ENCODE data around the gene PRDM16.
"Not testable (repeated sequence)": the region's sequence is repeated elsewhere in the genome, so short reads cannot be mapped to it uniquely, and the experiment has no call there.

PRDM16 gene

DNA sequence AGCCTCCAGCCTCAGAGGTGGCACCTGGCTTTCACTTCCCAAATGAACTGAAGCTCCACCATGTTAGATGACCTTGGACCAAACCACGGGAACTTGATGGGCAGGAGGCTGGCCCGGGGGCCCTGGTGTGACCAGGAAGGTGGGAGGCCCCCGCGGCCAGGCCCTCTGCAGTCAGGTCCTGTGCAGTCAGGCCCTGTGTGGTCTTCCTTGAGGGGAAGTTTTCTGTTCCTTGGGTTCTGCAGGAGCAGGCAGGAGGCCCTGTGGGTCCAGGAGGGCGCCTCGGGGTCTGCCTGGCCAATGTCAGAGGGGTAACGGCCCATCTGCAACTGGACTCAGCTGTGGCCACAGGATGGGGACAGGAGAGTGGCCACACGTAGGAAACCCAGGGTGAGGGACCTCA is 13.0 kb downstream of the PRDM16 start:
- no peak for DNase-seq (ENCODE audit: low spot score)

- DNase-seq (ENCODE audit: low spot score): no peak
These were observed 13.8 kb downstream of the PRDM16 start for GRCh38 chr1:3082571-3083516.

GRCh38 chr1:3084154-3084553 is 15.2 kb downstream of the PRDM16 start:
- DNase-seq (ENCODE audit: low spot score): no peak

GRCh38 chr1:3084726-3085125 is 15.7 kb downstream of the PRDM16 start:
- no peak for DNase-seq (ENCODE audit: low spot score)

DNA sequence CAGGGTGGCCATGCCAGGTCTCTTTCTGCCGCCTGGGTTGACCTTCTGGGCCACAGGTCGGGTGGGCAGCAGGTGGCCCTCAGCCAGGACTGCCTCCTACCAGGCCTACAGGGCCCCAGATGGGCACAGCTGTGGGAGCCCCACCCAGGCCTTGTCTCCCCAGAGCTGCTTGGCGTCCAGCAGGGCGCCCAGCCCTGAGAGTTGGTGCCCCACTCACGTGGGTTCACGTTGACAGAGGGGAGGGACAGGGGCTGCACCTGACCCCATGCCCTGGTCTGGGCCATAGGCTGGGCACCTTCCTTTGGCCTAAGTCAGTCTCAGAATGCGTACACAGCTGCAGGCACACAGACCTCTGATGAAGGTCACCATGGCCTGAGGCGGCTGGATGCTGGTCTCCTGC is 16.7 kb downstream of the PRDM16 start:
- DNase-seq (ENCODE audit: low spot score): no peak

GRCh38 chr1:3086272-3086974 is 17.4 kb downstream of the PRDM16 start:
- DNase-seq (ENCODE audit: low spot score): no peak

- no peak for DNase-seq (ENCODE audit: low spot score)
These were observed 18.0 kb downstream of the PRDM16 start for GRCh38 chr1:3087049-3087448.

GRCh38 chr1:3087946-3088668 is 19.1 kb downstream of the PRDM16 start:
- not testable (repeated sequence) for DNase-seq (ENCODE audit: low spot score)

DNA sequence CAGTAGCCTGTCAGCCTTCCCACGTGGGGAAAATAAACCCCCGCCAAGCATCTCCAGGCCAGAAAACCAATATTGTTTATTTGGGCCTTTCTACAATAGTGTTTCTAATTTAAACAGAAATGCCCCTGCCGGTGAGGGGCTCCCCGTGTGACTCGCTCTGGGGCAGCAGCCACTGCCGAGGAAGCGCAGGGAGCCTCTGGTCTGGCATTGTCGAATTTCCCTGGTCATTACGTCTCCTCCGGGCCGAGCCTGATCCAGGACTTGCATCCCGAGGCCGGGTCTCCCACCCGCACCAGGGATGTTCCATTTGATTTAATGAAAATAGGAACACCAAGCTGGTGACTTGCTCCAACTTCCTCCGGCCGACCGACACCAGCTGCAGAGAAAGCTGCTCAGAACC is 20.5 kb downstream of the PRDM16 start:
- DNase-seq (ENCODE audit: low spot score): no peak

DNA sequence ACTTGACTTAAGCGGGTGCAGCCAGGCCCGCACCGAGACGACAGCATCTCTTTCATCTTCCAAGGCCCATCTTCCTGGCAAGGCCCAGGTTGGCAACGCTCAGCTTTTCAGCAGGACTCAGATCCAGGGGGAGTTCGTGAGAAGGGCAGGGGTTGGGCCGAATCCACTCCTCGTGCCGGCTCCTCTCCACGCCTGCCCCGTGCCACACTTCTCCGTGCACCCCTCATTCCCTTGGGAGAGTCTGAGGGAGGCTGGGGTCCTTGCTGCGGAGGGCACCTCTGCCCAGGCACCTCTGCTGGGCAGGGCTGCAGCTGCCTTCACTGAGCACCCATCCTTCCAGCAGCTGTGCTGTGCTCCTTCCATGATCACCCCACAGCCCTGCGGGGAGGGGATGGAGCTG is 22.3 kb downstream of the PRDM16 start:
- no peak for DNase-seq (ENCODE audit: low spot score)

GRCh38 chr1:3092530-3092929 is 23.5 kb downstream of the PRDM16 start:
- no peak for DNase-seq (ENCODE audit: low spot score)

DNA sequence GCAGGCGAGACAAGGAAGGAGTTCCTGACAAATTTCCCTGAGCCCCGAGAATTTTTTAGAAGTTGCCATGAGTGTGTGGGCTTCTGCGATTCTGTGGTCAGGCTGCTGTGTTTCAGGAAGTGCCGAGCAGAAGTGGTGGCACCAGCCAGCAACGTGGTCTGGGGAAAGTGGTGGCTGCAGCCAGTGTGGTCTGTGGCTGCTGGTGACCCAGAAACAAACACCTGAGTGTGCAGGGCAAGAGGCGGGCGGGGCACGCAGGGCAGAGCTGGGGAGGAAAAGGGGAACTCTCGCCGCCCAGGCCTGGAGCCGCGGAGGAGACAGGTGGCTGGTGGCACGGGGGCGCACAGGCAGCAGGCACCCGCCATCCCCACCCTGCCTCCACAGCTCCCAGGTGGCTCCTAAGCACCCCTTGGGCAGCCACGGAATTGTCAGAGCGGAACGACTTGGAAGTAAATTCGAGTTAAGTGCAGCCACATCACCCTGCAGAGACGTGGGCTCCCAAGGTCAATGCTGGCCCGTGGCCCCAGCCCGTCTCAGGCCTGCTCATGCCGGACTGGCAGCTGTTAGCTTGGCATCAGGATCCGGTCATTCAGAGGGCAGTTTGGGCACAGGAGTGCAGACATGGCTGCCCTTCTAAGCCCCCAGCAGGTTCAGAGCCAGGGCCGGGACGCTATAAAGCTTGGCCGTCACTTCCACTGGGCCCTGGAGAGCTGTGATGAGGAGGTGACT is 25.1 kb downstream of the PRDM16 start:
- no peak for DNase-seq (ENCODE audit: low spot score)

GRCh38 chr1:3094863-3095780 is 26.1 kb downstream of the PRDM16 start:
- DNase-seq (ENCODE audit: low spot score): no peak

- no peak for DNase-seq (ENCODE audit: low spot score)
These were observed 27.3 kb downstream of the PRDM16 start for GRCh38 chr1:3096345-3096744.

- DNase-seq (ENCODE audit: low spot score): no peak
These were observed 28.2 kb downstream of the PRDM16 start for GRCh38 chr1:3097231-3097630.

GRCh38 chr1:3097861-3098260 is 28.9 kb downstream of the PRDM16 start:
- DNase-seq (ENCODE audit: low spot score): no peak

DNA sequence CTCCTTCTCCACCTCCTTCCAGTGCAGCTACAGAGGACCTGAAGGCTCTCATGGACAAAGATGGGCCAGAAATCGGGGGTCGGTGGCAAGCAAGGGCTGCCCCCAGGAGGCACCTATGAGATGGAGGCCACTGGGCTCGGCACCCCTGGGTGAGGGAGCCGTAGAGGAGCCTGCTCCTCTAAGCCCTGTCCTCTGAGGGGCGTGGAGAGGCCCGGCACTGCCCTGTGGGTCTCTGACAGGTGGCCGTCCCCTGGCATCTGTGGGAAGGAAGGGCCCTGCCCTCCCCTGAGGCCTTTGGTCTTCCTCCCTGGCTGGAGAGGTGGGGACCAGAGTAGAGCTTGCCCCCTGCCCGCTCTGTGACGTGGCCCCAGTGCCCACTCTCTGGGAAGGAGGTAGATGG is 30.9 kb downstream of the PRDM16 start:
- DNase-seq (ENCODE audit: low spot score): no peak

DNA sequence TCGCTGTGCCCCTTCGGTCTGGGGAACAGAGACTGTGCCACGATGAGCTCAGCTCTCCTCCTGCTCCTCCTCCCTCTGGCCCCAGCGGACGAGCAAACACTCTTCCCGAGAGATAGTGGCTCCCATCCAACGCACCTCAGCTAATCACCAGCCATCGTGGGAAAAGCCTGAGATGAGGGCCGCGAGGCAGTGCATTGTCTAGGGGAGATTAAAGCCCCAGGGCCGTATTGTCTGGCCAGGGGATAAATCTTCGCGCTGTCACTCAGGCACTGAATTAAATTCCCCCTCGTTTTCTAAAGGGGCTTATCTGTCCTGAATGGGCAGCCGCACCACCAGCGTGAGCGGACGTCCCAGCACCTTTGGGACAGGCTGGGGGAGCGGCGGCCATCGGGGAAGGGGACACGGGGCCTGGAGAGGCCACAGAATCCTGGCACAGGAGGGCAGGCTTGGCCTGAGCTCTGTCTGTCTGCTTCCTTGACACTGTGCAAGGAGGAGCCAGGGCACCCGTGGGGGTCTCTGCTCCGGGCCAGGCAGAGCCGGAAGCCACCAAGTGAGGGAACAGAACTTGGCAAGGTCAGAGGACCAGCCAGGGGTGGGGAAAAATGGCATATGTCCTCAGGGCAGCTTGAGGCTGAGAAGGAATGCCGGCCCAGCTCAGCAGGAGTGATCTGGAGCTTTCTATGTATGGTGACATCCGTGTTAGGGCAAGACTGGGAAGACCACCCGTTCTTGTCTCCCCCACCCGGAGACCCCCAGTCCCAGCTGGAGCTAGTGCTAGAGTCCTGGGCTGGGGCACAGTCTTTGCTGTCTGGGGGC is 32.3 kb downstream of the PRDM16 start:
- no peak for DNase-seq (ENCODE audit: low spot score)

DNA sequence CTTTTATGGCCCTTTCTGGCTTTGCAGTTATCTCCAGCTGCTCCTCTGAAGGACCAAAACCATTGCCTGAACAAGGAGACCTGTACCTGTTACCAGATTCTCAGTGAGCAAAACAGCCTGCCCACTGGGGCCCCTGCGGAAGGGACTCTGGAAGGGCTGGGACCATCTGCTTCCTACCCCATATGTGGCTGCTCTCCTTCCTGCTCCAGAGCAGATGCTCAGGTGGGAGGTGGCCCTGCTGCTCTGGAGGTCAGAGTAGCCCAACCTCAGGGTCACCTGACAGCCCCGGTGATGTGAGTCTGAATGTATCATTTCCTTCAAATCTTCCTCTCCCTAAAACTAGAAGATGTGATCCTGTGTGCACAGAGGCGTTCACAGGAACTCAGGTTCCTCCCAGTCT is 33.6 kb downstream of the PRDM16 start:
- no peak for DNase-seq (ENCODE audit: low spot score)

All from RKO (cell line).